Loucy (cell line): Measurements from ENCODE around the gene RCN2.

Experiments used
- H2AFZ ChIP-seq: fragments of 200-600 bp; sonication (generic); 2 replicates; pipeline ENCODE4 v1.6.0; 2016; ENCODE audit warnings: antibody characterized with exemption, mild to moderate bottlenecking, low read length, moderate library complexity
- H3F3A ChIP-seq: fragments of 200-600 bp; 2 replicates; pipeline ENCODE4 v1.6.0; 2016; ENCODE audit warnings: antibody characterized with exemption, low read depth, mild to moderate bottlenecking
- H3K27me3 ChIP-seq: fragments of 200-600 bp; sonication (generic); 2 replicates; pipeline ENCODE4 v1.6.1; 2014; ENCODE audit warnings: low read length, mild to moderate bottlenecking; ENCODE audit not compliant: insufficient read depth, poor library complexity, severe bottlenecking
- H3K36me3 ChIP-seq: fragments of 200-600 bp; sonication (generic); 2 replicates; pipeline ENCODE4 v1.6.1; 2016; ENCODE audit warnings: low read length; ENCODE audit not compliant: insufficient read depth
- H3K4me1 ChIP-seq: fragments of 200-600 bp; sonication (generic); 2 replicates; pipeline ENCODE4 v1.5.1; 2014; ENCODE audit warnings: low read length, mild to moderate bottlenecking; ENCODE audit not compliant: insufficient read depth, poor library complexity, severe bottlenecking
- H3K4me2 ChIP-seq: fragments of 200-600 bp; sonication (generic); 2 replicates; pipeline ENCODE4 v1.6.0; 2014; ENCODE audit warnings: antibody characterized with exemption, low read length, low read depth, mild to moderate bottlenecking; ENCODE audit not compliant: poor library complexity, severe bottlenecking
- H3K4me3 ChIP-seq: fragments of 200-600 bp; sonication (generic); 2 replicates; pipeline ENCODE4 v1.5.1; 2014; ENCODE audit warnings: low read length, mild to moderate bottlenecking, mixed read lengths; ENCODE audit not compliant: poor library complexity, severe bottlenecking
- H3K79me2 ChIP-seq: fragments of 200-600 bp; sonication (generic); 2 replicates; pipeline ENCODE4 v1.6.1; 2014; ENCODE audit warnings: low read length; ENCODE audit not compliant: insufficient read depth
- H3K9ac ChIP-seq: fragments of 200-600 bp; sonication (generic); 2 replicates; pipeline ENCODE4 v1.6.0; 2014; ENCODE audit warnings: mild to moderate bottlenecking, low read depth, low read length, moderate library complexity; ENCODE audit not compliant: poor library complexity, severe bottlenecking
- H3K9me2 ChIP-seq: fragments of 200-600 bp; sonication (generic); replicated peaks from 2 replicates; pipeline ENCODE4 v1.6.1; 2016; ENCODE audit warnings: low read depth, low read length, mixed read lengths
- H3K9me3 ChIP-seq: fragments of 200-600 bp; sonication (generic); 2 replicates; pipeline ENCODE4 v1.6.1; 2014; ENCODE audit warnings: mild to moderate bottlenecking, antibody characterized with exemption, low read length, low read depth; ENCODE audit not compliant: insufficient read depth
- H4K20me1 ChIP-seq: fragments of 200-600 bp; sonication (generic); 2 replicates; pipeline ENCODE4 v1.6.0; 2014; ENCODE audit warnings: antibody characterized with exemption, low read length, mild to moderate bottlenecking; ENCODE audit not compliant: insufficient read depth, poor library complexity, severe bottlenecking
- CTCF ChIP-seq: fragments of 200-600 bp; sonication (generic); conservative IDR thresholded peaks from 2 replicates; pipeline ENCODE4 v1.5.1; 2014; ENCODE audit warnings: mild to moderate bottlenecking, antibody characterized with exemption, low read length
- EZH2phosphoT487 ChIP-seq: fragments of 200-600 bp; IDR thresholded peaks from 2 replicates; pipeline ENCODE4 v1.6.1; 2018; ENCODE audit warnings: antibody characterized with exemption, mild to moderate bottlenecking, moderate library complexity, borderline replicate concordance

The RCN2 gene

GRCh38 chr15:77002436-77002835 lies 70.9 kb downstream of the RCN2 start:
- H3K4me2 ChIP-seq: peak overlapping the region; percentile 56
- no peaks in the 10 kb centered on the region for H3K36me3 ChIP-seq
- no peaks in the 10 kb centered on the region for H4K20me1 ChIP-seq

GRCh38 chr15:77002954-77003912 lies 71.7 kb downstream of the RCN2 start:
- Histone ChIP-seq H3K9me2 (no peaks in the 10 kb centered on the region), H3K27me3 (no peaks in the 10 kb centered on the region), H3K79me2 (peaks cover 6% of the 10 kb centered on the region; the same call in 1 of the 2 replicates), H3K4me3 (peak overlapping the region; percentile 13), H3K9ac (no peak overlapping the region), H3K9me3 (no peaks in the 10 kb centered on the region), H3F3A (no peaks in the 10 kb centered on the region), H2AFZ (no peak overlapping the region), H3K4me2 (peak overlapping the region; percentile 56), H3K4me1 (peaks cover 37% of the 10 kb centered on the region), H4K20me1 (no peaks in the 10 kb centered on the region), H3K36me3 (no peaks in the 10 kb centered on the region)
- TF ChIP-seq EZH2phosphoT487: no peak
- no peak for TF ChIP-seq CTCF

More at GRCh38 chr15:77002436-77002835, 70.9 kb downstream of the RCN2 start:
- H3K27me3 ChIP-seq: no peaks in the 10 kb centered on the region
- peak overlapping the region; percentile 13 for H3K4me3 ChIP-seq
- no peaks in the 10 kb centered on the region for H3K9me2 ChIP-seq
- no peak overlapping the region for H2AFZ ChIP-seq
- H3K9me3 ChIP-seq: no peaks in the 10 kb centered on the region
- peaks cover 8% of the 10 kb centered on the region; the same call in 1 of the 2 replicates for H3K79me2 ChIP-seq
- H3F3A ChIP-seq: no peaks in the 10 kb centered on the region
- H3K4me1 ChIP-seq: peaks cover 43% of the 10 kb centered on the region
- TF ChIP-seq EZH2phosphoT487: no peak
- TF ChIP-seq CTCF: no peak
- H3K9ac ChIP-seq: no peak overlapping the region
